Hepatocyte (in vitro differentiated cells): ENCODE measurements around the gene P3H4. TPM values are rescaled to one million over a fixed set of nuclear protein-coding genes. Genes with fewer than 3 reads are reported as not detected.
A peak's percentile ranks its signal among the peaks of the same experiment; 100 is the strongest.

ENCODE experiments used
- DNase-seq: peaks from one replicate; pipeline ENCODE4 v3.0.0-alpha.2; 2016; ENCODE audit warnings: low spot score
- H2AFZ ChIP-seq: fragments of 200-600 bp; sonication (generic); 2 replicates; pipeline ENCODE4 v1.6.0; 2016; ENCODE audit warnings: antibody characterized with exemption, mild to moderate bottlenecking
- H3K27ac ChIP-seq: fragments of 200-600 bp; sonication (generic); 2 replicates; pipeline ENCODE4 v1.5.1; 2016; ENCODE audit warnings: mild to moderate bottlenecking
- H3K27me3 ChIP-seq: fragments of 200-600 bp; sonication (generic); 2 replicates; pipeline ENCODE4 v1.6.1; 2016
- H3K36me3 ChIP-seq: fragments of 200-600 bp; sonication (generic); replicated peaks from 2 replicates; pipeline ENCODE4 v1.5.1; 2016; ENCODE audit warnings: low read depth; ENCODE audit not compliant: insufficient read depth
- H3K4me1 ChIP-seq: fragments of 200-600 bp; sonication (generic); 2 replicates; pipeline ENCODE4 v1.5.1; 2016; ENCODE audit warnings: mild to moderate bottlenecking, moderate library complexity; ENCODE audit not compliant: insufficient read depth
- H3K4me2 ChIP-seq: fragments of 200-600 bp; sonication (generic); 2 replicates; pipeline ENCODE4 v1.6.0; 2016
- H3K4me3 ChIP-seq: fragments of 200-600 bp; sonication (generic); 2 replicates; pipeline ENCODE4 v1.5.1; 2016; ENCODE audit warnings: mild to moderate bottlenecking
- H3K79me2 ChIP-seq: fragments of 200-600 bp; sonication (generic); 2 replicates; pipeline ENCODE4 v1.6.0; 2017; ENCODE audit warnings: mild to moderate bottlenecking
- H3K9me2 ChIP-seq: fragments of 200-600 bp; sonication (generic); replicated peaks from 2 replicates; pipeline ENCODE4 v1.6.0; 2017; ENCODE audit warnings: mild to moderate bottlenecking; ENCODE audit not compliant: insufficient read depth
- H3K9me3 ChIP-seq: fragments of 200-600 bp; sonication (generic); 2 replicates; pipeline ENCODE4 v1.5.1; 2016; ENCODE audit warnings: low read depth, mild to moderate bottlenecking
- H4K20me1 ChIP-seq: fragments of 200-600 bp; sonication (generic); 2 replicates; pipeline ENCODE4 v1.6.0; 2016; ENCODE audit warnings: mild to moderate bottlenecking; ENCODE audit not compliant: insufficient read depth, poor library complexity, severe bottlenecking
- CTCF ChIP-seq: fragments of 200-600 bp; sonication (generic); IDR thresholded peaks from 2 replicates; pipeline ENCODE4 v1.5.1; 2016; ENCODE audit warnings: antibody characterized with exemption, mild to moderate bottlenecking; ENCODE audit not compliant: poor library complexity
- EZH2 ChIP-seq: fragments of 200-600 bp; sonication (generic); IDR thresholded peaks from 2 replicates; pipeline ENCODE4 v1.6.1; 2016; ENCODE audit warnings: antibody characterized with exemption, mild to moderate bottlenecking, borderline replicate concordance
- EZH2phosphoT487 ChIP-seq: fragments of 200-600 bp; sonication (generic); IDR thresholded peaks from one replicate; pipeline ENCODE4 v1.6.1; 2018; ENCODE audit warnings: antibody characterized with exemption, mild to moderate bottlenecking, low read depth, moderate library complexity; ENCODE audit not compliant: unreplicated experiment, severe bottlenecking
- whole genome bisulfite sequencing: methylation state at CpG from one replicate; pipeline ENCODE4 v1.1.6; 2016; ENCODE audit warnings: low lambda C conversion rate; ENCODE audit errors: missing lambda C conversion rate; 5-methylcytosine and 5-hydroxymethylcytosine counted together
- polyA plus RNA-seq: library from polyadenylated mRNA; unstranded; fragments of >200 nt; fragmentation: Nextera tagmentation; extraction: Ambion mirVana; gene quantifications from 2 replicates; pipeline ENCODE4 v1.2.1, GENCODE V29; 2016
- total RNA-seq: library from RNA; depleted of rRNA; stranded (reverse); fragments of >200 nt; gene quantifications from 2 replicates; pipeline ENCODE4 v1.2.3, GENCODE V29; 2014

P3H4 gene
- total and polyA plus RNA-seq, 2 experiments from 2014 or later = 62.6 to 110 TPM

GRCh38 chr17:41771389-41772206 is 40.2 kb downstream of the P3H4 start:
- Histone ChIP-seq H3K27ac (peak overlapping the region; percentile 94), H4K20me1 (peaks cover 78% of the 10 kb centered on the region), H3K9me2 (no peaks in the 10 kb centered on the region), H3K4me3 (no peak overlapping the region), H3K4me2 (peak overlapping the region; percentile 67), H3K79me2 (peaks cover 71% of the 10 kb centered on the region), H3K27me3 (no peaks in the 10 kb centered on the region), H3K4me1 (peaks cover 43% of the 10 kb centered on the region), H2AFZ (no peak overlapping the region), H3K36me3 (no peaks in the 10 kb centered on the region), H3K9me3 (no peaks in the 10 kb centered on the region)
- 87% methylated on average over 17 of the region's 17 CpGs for WGBS
- DNase-seq = no peak
- TF ChIP-seq EZH2 = no peak
- TF ChIP-seq EZH2phosphoT487 = no peak
- no peak for TF ChIP-seq CTCF

GRCh38 chr17:41769985-41770384 is 41.8 kb downstream of the P3H4 start:
- Histone ChIP-seq H3K9me3 (no peaks in the 10 kb centered on the region), H3K27me3 (no peaks in the 10 kb centered on the region), H4K20me1 (peaks cover 70% of the 10 kb centered on the region), H3K27ac (no peak overlapping the region), H2AFZ (no peak overlapping the region), H3K79me2 (peaks cover 60% of the 10 kb centered on the region), H3K4me2 (no peak overlapping the region), H3K36me3 (peaks cover 6% of the 10 kb centered on the region), H3K9me2 (no peaks in the 10 kb centered on the region), H3K4me3 (no peak overlapping the region), H3K4me1 (peaks cover 31% of the 10 kb centered on the region)
- DNase-seq = no peak
- WGBS = 92% methylated on average over 3 of the region's 3 CpGs
- no peak for TF ChIP-seq CTCF
- TF ChIP-seq EZH2 = no peak
- TF ChIP-seq EZH2phosphoT487 = no peak

GRCh38 chr17:41769346-41769862 is 42.3 kb downstream of the P3H4 start:
- Histone ChIP-seq H3K9me3 (no peaks in the 10 kb centered on the region), H3K4me3 (no peak overlapping the region), H3K27me3 (no peaks in the 10 kb centered on the region), H3K27ac (no peak overlapping the region), H3K4me1 (peaks cover 27% of the 10 kb centered on the region), H3K4me2 (no peak overlapping the region), H3K9me2 (no peaks in the 10 kb centered on the region), H4K20me1 (peaks cover 65% of the 10 kb centered on the region), H2AFZ (no peak overlapping the region), H3K36me3 (peaks cover 6% of the 10 kb centered on the region), H3K79me2 (peaks cover 58% of the 10 kb centered on the region)
- DNase-seq = no peak
- no peak for TF ChIP-seq CTCF
- no peak for TF ChIP-seq EZH2phosphoT487
- WGBS = 93% methylated on average over 13 of the region's 16 CpGs
